ENCODE data around the gene HID1. TPM values are rescaled to one million over a fixed set of nuclear protein-coding genes. Genes with fewer than 3 reads are reported as not detected.

The HID1 gene
- total RNA-seq, 1 experiment from 2014 or later = 43.8 TPM

GRCh38 chr17:75012346-75013091, 40.0 kb upstream of the HID1 start, which contains the start of gene MRPL58:
Gene MRPL58, plus strand, starts transcription at chr17:75012670. Its CDS starts 17 bp downstream, at chr17:75012687.
- no TSS peak for BruUV-seq (replicated peaks)
- Histone ChIP-seq H2AFZ (ENCODE audit: low read depth, low read length, poor library complexity, severe bottlenecking) (peak within 1 kb of the TSS; percentile 50), H3K9me2 (ENCODE audit: insufficient read depth) (no peaks in the 10 kb centered on the region), H3K36me3 (ENCODE audit: control insufficient read depth in 1 of 2, insufficient read depth in 2 of 2, low read length in 2 of 2) (peaks cover 0 to 6% of the 10 kb centered on the region in 2 experiments; a peak in 1 of 4 replicates), H3K27ac (ENCODE audit: low read depth, low read length) (peak within 1 kb of the TSS; percentile 76), H3K79me2 (ENCODE audit: insufficient read depth, low read length) (peaks cover 35% of the 10 kb centered on the region), H3K4me3 (replicated peaks in 1 of 2; ENCODE audit: low read depth in 1 of 2, low read length in 2 of 2) (peak within 1 kb of the TSS; percentile 83 to 95), H3K9ac (ENCODE audit: low read length) (peak within 1 kb of the TSS; percentile 79), H3K27me3 (ENCODE audit: insufficient read depth, low read length) (no peaks in the 10 kb centered on the region), H3K9me3 (ENCODE audit: control insufficient read depth in 1 of 2, insufficient read depth in 1 of 2, low read depth in 1 of 2, low read length in 2 of 2) (no peaks in the 10 kb centered on the region), H3K4me1 (ENCODE audit: control insufficient read depth in 1 of 2, insufficient read depth in 2 of 2, low read length in 2 of 2) (peaks cover 11 to 19% of the 10 kb centered on the region in 2 experiments), H3K4me2 (ENCODE audit: low read length) (peak within 1 kb of the TSS; percentile 85), H4K20me1 (ENCODE audit: insufficient read depth) (no peaks in the 10 kb centered on the region)
- ChIA-PET RAD21 (ENCODE audit: low non-redundant PET in 1 of 2, low total read pairs in 2 of 2, uncharacterized antibody in 2 of 2, unreplicated experiment in 2 of 2) (interaction anchor here in 1 of 2 experiments (1.4 to 1.6 kb wide), 3 partner anchors 25 to 140 kb away, joined by 3 to 7 read pairs (median 3); partner anchors contain the start of genes CDR2L and FDXR), POLR2A (interaction anchor here (0.7 to 3.2 kb wide), 18 partner anchors 11 to 236 kb away, joined by 3 to 15 read pairs (median 4); partner anchors contain the start of genes CDR2L, HID1 and SLC16A5), CTCF (interaction anchor here (0.7 to 3.8 kb wide), 10 partner anchors 12 to 228 kb away, joined by 3 to 35 read pairs (median 6); partner anchors contain the start of gene CDR2L)
- DNase-seq (ENCODE audit: low read depth, low spot score) (peak; percentile 84), ATAC-seq (peak; percentile 93)
- intact Hi-C loops (cut with micrococcal nuclease) = loop anchor here (1.0 kb wide), 1 partner anchor 51 kb away; no protein-coding TSS in a partner anchor
- TF ChIP-seq SIN3A (IDR thresholded peaks at IDR 0.05; ENCODE audit: low read depth) (peak; percentile 92), ELF1 (IDR thresholded peaks at IDR 0.05; ENCODE audit: borderline replicate concordance, low read depth) (no peak; the same call in 1 of the 2 replicates), CEBPB (IDR thresholded peaks at IDR 0.05; ENCODE audit: low read depth) (no peak), EZH2 (IDR thresholded peaks at IDR 0.05) (no peak), CTCF (IDR thresholded peaks at IDR 0.05 in 2 of 3, conservative IDR thresholded peaks at IDR 0.05 in 1 of 3; ENCODE audit: borderline replicate concordance in 1 of 3, insufficient read depth in 1 of 3, low read depth in 2 of 3, low read length in 2 of 3) (peak in 2 of 3 experiments; percentile 39 to 65; a peak in 4 of 6 replicates), TCF7L2 (IDR thresholded peaks at IDR 0.05; ENCODE audit: borderline replicate concordance, extremely low read depth, insufficient read depth, insufficient read length) (peak; percentile 41), ZBTB33 (IDR thresholded peaks at IDR 0.05; ENCODE audit: extremely low read depth, insufficient replicate concordance, low read length) (peak; percentile 72), SRF (IDR thresholded peaks at IDR 0.05; ENCODE audit: low read depth) (peak; percentile 80), POLR2AphosphoS5 (IDR thresholded peaks at IDR 0.05; ENCODE audit: low read depth, low read length) (peak; percentile 90), RAD21 (IDR thresholded peaks at IDR 0.05; ENCODE audit: low read depth) (peak; percentile 46), EGR1 (IDR thresholded peaks at IDR 0.05; ENCODE audit: low read depth) (0 out of 2 replicates have a peak, but pooled peaks have one; percentile 50), MAX (IDR thresholded peaks at IDR 0.05) (peak; percentile 93), ZFX (IDR thresholded peaks at IDR 0.05) (peak; percentile 85; the same call in 1 of the 2 replicates), POLR2A (IDR thresholded peaks at IDR 0.05; ENCODE audit: borderline replicate concordance, extremely low read depth, insufficient read depth, insufficient read length) (peak; percentile 90), JUND (IDR thresholded peaks at IDR 0.05) (no peak), YY1 (IDR thresholded peaks at IDR 0.05; ENCODE audit: extremely low read depth, insufficient replicate concordance, low read depth, low read length) (peak; percentile 97), SP1 (IDR thresholded peaks at IDR 0.05; ENCODE audit: low read depth) (peak; percentile 81)
